ENCODE results near the gene PRKCH. TPM values are rescaled to one million over a fixed set of nuclear protein-coding genes. Genes with fewer than 3 reads are reported as not detected.

The PRKCH gene
- total RNA-seq, 1 experiment from 2014 or later, result 170 TPM

- Histone ChIP-seq H3F3A (ENCODE audit: low read length, unreplicated experiment) (no peaks in the 10 kb centered on the region), H3K4me3 (ENCODE audit: low read length) (no peak overlapping the region), H3K36me3 (ENCODE audit: low read depth, low read length) (no peaks in the 10 kb centered on the region), H3K9me2 (replicated peaks; ENCODE audit: low read length) (no peaks in the 10 kb centered on the region), H3K79me2 (ENCODE audit: low read length) (no peaks in the 10 kb centered on the region), H3K9ac (ENCODE audit: low read length) (no peak overlapping the region), H4K20me1 (ENCODE audit: low read length) (no peaks in the 10 kb centered on the region), H3K27ac (ENCODE audit: low read length) (no peak overlapping the region), H3K9me3 (ENCODE audit: low read length) (no peaks in the 10 kb centered on the region), H2AFZ (ENCODE audit: low read length) (no peak overlapping the region), H3K4me1 (ENCODE audit: insufficient read depth, low read length) (peaks cover 38% of the 10 kb centered on the region), H3K27me3 (ENCODE audit: low read length) (no peaks in the 10 kb centered on the region), H3K4me2 (ENCODE audit: low read length) (no peak overlapping the region)
- CTCF ChIA-PET, result no interaction called here
- ATAC-seq (no peak), DNase-seq (no peak)
- no peak for TF ChIP-seq CTCF (conservative IDR thresholded peaks at IDR 0.05; ENCODE audit: low read depth, low read length)
- no peak for TF ChIP-seq EZH2phosphoT487 (IDR thresholded peaks at IDR 0.05; ENCODE audit: borderline replicate concordance, low read length)
- no peak for TF ChIP-seq EZH2 (IDR thresholded peaks at IDR 0.05; ENCODE audit: low read length, unreplicated experiment)
- intact Hi-C loops (cut with micrococcal nuclease), result no loop called here
- BruUV-seq (replicated peaks), result no TSS peak
- POLR2A ChIA-PET (ENCODE audit: unreplicated experiment), result no interaction called here
Measured at GRCh38 chr14:61483476-61483875, 162.1 kb downstream of the PRKCH start.

- CTCF ChIA-PET, result no interaction called here
- intact Hi-C loops (cut with micrococcal nuclease), result no loop called here
- POLR2A ChIA-PET (ENCODE audit: unreplicated experiment), result no interaction called here
Measured at GRCh38 chr14:61484031-61484430, 162.7 kb downstream of the PRKCH start.

More at GRCh38 chr14:61484031-61484430, 162.7 kb downstream of the PRKCH start:
- Histone ChIP-seq H3K9me2 (replicated peaks; ENCODE audit: low read length) (no peaks in the 10 kb centered on the region), H3K27me3 (ENCODE audit: low read length) (no peaks in the 10 kb centered on the region), H3K79me2 (ENCODE audit: low read length) (no peaks in the 10 kb centered on the region), H3K4me1 (ENCODE audit: insufficient read depth, low read length) (peaks cover 32% of the 10 kb centered on the region), H3F3A (ENCODE audit: low read length, unreplicated experiment) (no peaks in the 10 kb centered on the region), H3K36me3 (ENCODE audit: low read depth, low read length) (no peaks in the 10 kb centered on the region), H3K4me3 (ENCODE audit: low read length) (no peak overlapping the region), H2AFZ (ENCODE audit: low read length) (no peak overlapping the region), H3K9me3 (ENCODE audit: low read length) (no peaks in the 10 kb centered on the region), H4K20me1 (ENCODE audit: low read length) (no peaks in the 10 kb centered on the region), H3K4me2 (ENCODE audit: low read length) (no peak overlapping the region), H3K27ac (ENCODE audit: low read length) (no peak overlapping the region), H3K9ac (ENCODE audit: low read length) (no peak overlapping the region)
- BruUV-seq (replicated peaks), result no TSS peak
- no peak for ATAC-seq
- DNase-seq, result no peak
- TF ChIP-seq EZH2 (IDR thresholded peaks at IDR 0.05; ENCODE audit: low read length, unreplicated experiment) (no peak), CTCF (conservative IDR thresholded peaks at IDR 0.05; ENCODE audit: low read depth, low read length) (no peak), EZH2phosphoT487 (IDR thresholded peaks at IDR 0.05; ENCODE audit: borderline replicate concordance, low read length) (no peak)
